Endothelial cell (in vitro differentiated cells): Measurements from ENCODE around the gene SMAD6. TPM values are rescaled to one million over a fixed set of nuclear protein-coding genes. Genes with fewer than 3 reads are reported as not detected.

Experiments
- DNase-seq: peaks from one replicate; pipeline ENCODE4 v3.0.0; 2021; ENCODE audit warnings: low spot score
- H3K27ac Mint-ChIP-seq: one replicate; pipeline ENCODE4 v1.8.0; 2021; ENCODE audit warnings: mixed read lengths, inconsistent platforms; ENCODE audit not compliant: unreplicated experiment
- H3K27me3 Mint-ChIP-seq: one replicate; pipeline ENCODE4 v1.8.0; 2021; ENCODE audit warnings: mild to moderate bottlenecking, moderate library complexity, mixed read lengths, inconsistent platforms; ENCODE audit not compliant: unreplicated experiment
- H3K36me3 Mint-ChIP-seq: one replicate; pipeline ENCODE4 v1.8.0; 2021; ENCODE audit warnings: mild to moderate bottlenecking, low read depth, mixed read lengths, inconsistent platforms; ENCODE audit not compliant: unreplicated experiment
- H3K4me1 Mint-ChIP-seq: one replicate; pipeline ENCODE4 v1.8.0; 2021; ENCODE audit warnings: mild to moderate bottlenecking, mixed read lengths, inconsistent platforms; ENCODE audit not compliant: unreplicated experiment
- H3K4me3 Mint-ChIP-seq: one replicate; pipeline ENCODE4 v1.8.0; 2021; ENCODE audit warnings: mild to moderate bottlenecking, mixed read lengths, inconsistent platforms; ENCODE audit not compliant: unreplicated experiment
- H3K9me3 Mint-ChIP-seq: one replicate; pipeline ENCODE4 v1.8.0; 2021; ENCODE audit warnings: mixed read lengths, inconsistent platforms; ENCODE audit not compliant: unreplicated experiment
- CTCF ChIP-seq: fragments of 200-600 bp; sonication (generic); IDR thresholded peaks from one replicate; pipeline ENCODE4 v1.5.0; 2021; ENCODE audit warnings: antibody characterized with exemption; ENCODE audit not compliant: unreplicated experiment
- total RNA-seq: library from RNA; stranded (reverse); fragmentation: NEBNext Ultra II Directional; extraction: Animal tissue kit (Norgen Biotek cat#: 25700); gene quantifications from one replicate; pipeline ENCODE4 v1.2.1, GENCODE V29; 2021; ENCODE audit not compliant: unreplicated experiment

Gene SMAD6
- total RNA-seq, 1 donor from 2014 or later, result 21.3 TPM

GRCh38 chr15:66654739-66655375, 47.2 kb upstream of the SMAD6 start:
- Mint-ChIP-seq H3K27me3 (peaks cover 11% of the 10 kb centered on the region), H3K9me3 (no peaks in the 10 kb centered on the region), H3K4me1 (peaks cover 31% of the 10 kb centered on the region), H3K36me3 (no peaks in the 10 kb centered on the region), H3K4me3 (no peak overlapping the region), H3K27ac (no peak overlapping the region)
- no peak for TF ChIP-seq CTCF
- no peak for DNase-seq

- H3K27ac Mint-ChIP-seq, result no peak overlapping the region
- H3K4me1 Mint-ChIP-seq, result peaks cover 31% of the 10 kb centered on the region
- H3K36me3 Mint-ChIP-seq, result no peaks in the 10 kb centered on the region
- peaks cover 11% of the 10 kb centered on the region for H3K27me3 Mint-ChIP-seq
- no peaks in the 10 kb centered on the region for H3K9me3 Mint-ChIP-seq
- TF ChIP-seq CTCF, result no peak
- no peak overlapping the region for H3K4me3 Mint-ChIP-seq
- DNase-seq, result no peak
These were observed 46.5 kb upstream of the SMAD6 start for GRCh38 chr15:66655511-66655910.

- peaks cover 11% of the 10 kb centered on the region for H3K27me3 Mint-ChIP-seq
- no peak for TF ChIP-seq CTCF
- H3K36me3 Mint-ChIP-seq, result no peaks in the 10 kb centered on the region
- H3K9me3 Mint-ChIP-seq, result no peaks in the 10 kb centered on the region
- peaks cover 35% of the 10 kb centered on the region for H3K4me1 Mint-ChIP-seq
- H3K27ac Mint-ChIP-seq, result peak overlapping the region; percentile 34
- no peak overlapping the region for H3K4me3 Mint-ChIP-seq
- DNase-seq, result no peak
These were observed 46.0 kb upstream of the SMAD6 start for GRCh38 chr15:66655997-66656396.

GRCh38 chr15:66657185-66658020, 44.6 kb upstream of the SMAD6 start:
- DNase-seq, result no peak
- H3K4me3 Mint-ChIP-seq, result no peak overlapping the region
- H3K27ac Mint-ChIP-seq, result peak overlapping the region; percentile 83
- H3K36me3 Mint-ChIP-seq, result no peaks in the 10 kb centered on the region
- peaks cover 14% of the 10 kb centered on the region for H3K27me3 Mint-ChIP-seq
- TF ChIP-seq CTCF, result no peak
- H3K4me1 Mint-ChIP-seq, result peaks cover 49% of the 10 kb centered on the region
- H3K9me3 Mint-ChIP-seq, result no peaks in the 10 kb centered on the region

- Mint-ChIP-seq H3K27me3 (peaks cover 13% of the 10 kb centered on the region), H3K27ac (no peak overlapping the region), H3K9me3 (no peaks in the 10 kb centered on the region), H3K4me1 (peaks cover 53% of the 10 kb centered on the region), H3K36me3 (no peaks in the 10 kb centered on the region), H3K4me3 (no peak overlapping the region)
- no peak for TF ChIP-seq CTCF
- DNase-seq, result no peak
These were observed 44.0 kb upstream of the SMAD6 start for GRCh38 chr15:66658044-66658443.
